Effector memory CD4-positive, alpha-beta T cell (primary cell): ENCODE data around the gene NOG.

Experiments used
- DNase-seq, 3 donors: peaks; one replicate each; pipeline ENCODE4 v3.0.0-alpha.2; 2020
- H3K27ac ChIP-seq: 2 replicates; pipeline ENCODE4 v1.7.0; 2013; ENCODE audit warnings: mild to moderate bottlenecking, low read length, moderate library complexity; ENCODE audit not compliant: insufficient read depth, poor library complexity, severe bottlenecking
- H3K27me3 ChIP-seq: replicated peaks from 2 replicates; pipeline ENCODE4 v1.7.0; 2013; ENCODE audit warnings: mild to moderate bottlenecking, low read length; ENCODE audit not compliant: insufficient read depth, control insufficient read depth, poor library complexity, severe bottlenecking
- H3K36me3 ChIP-seq: 2 replicates; pipeline ENCODE4 v1.7.0; 2013; ENCODE audit warnings: mild to moderate bottlenecking, low read length, moderate library complexity; ENCODE audit not compliant: control insufficient read depth, insufficient read depth
- H3K4me1 ChIP-seq: 2 replicates; pipeline ENCODE4 v1.7.0; 2013; ENCODE audit warnings: low read length, mild to moderate bottlenecking; ENCODE audit not compliant: control insufficient read depth, insufficient read depth, poor library complexity, severe bottlenecking
- H3K4me3 ChIP-seq: 2 replicates; pipeline ENCODE4 v1.7.0; 2013; ENCODE audit warnings: low read length, low read depth, mild to moderate bottlenecking; ENCODE audit not compliant: insufficient read depth, poor library complexity, severe bottlenecking
- H3K9me3 ChIP-seq: 2 replicates; pipeline ENCODE4 v1.7.0; 2013; ENCODE audit warnings: mild to moderate bottlenecking, low read length, moderate library complexity; ENCODE audit not compliant: control insufficient read depth
- total RNA-seq, 3 donors: gene quantifications; one replicate each; lab custom pipeline; 2026; lab: John Stamatoyannopoulos, UW

Gene NOG
- 0.17 to 1.2 (median 0.86) reads per million in 3 donors for total RNA-seq

DNA sequence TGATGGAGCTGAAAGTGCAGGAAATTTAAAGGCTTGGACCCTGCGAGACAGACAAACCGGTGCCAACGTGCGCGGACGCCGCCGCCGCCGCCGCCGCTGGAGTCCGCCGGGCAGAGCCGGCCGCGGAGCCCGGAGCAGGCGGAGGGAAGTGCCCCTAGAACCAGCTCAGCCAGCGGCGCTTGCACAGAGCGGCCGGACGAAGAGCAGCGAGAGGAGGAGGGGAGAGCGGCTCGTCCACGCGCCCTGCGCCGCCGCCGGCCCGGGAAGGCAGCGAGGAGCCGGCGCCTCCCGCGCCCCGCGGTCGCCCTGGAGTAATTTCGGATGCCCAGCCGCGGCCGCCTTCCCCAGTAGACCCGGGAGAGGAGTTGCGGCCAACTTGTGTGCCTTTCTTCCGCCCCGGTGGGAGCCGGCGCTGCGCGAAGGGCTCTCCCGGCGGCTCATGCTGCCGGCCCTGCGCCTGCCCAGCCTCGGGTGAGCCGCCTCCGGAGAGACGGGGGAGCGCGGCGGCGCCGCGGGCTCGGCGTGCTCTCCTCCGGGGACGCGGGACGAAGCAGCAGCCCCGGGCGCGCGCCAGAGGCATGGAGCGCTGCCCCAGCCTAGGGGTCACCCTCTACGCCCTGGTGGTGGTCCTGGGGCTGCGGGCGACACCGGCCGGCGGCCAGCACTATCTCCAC lies at the start of gene NOG:
NOG (plus strand) TSS at position 54 of the 674 bp plus-strand sequence; CDS start at position 579, 525 bp downstream.
- DNase-seq, result no peak
- Histone ChIP-seq H3K36me3 (no peaks in the 10 kb centered on the region), H3K9me3 (no peaks in the 10 kb centered on the region), H3K4me3 (peak within 1 kb of the TSS; percentile 64), H3K27ac (peak within 1 kb of the TSS; percentile 32), H3K4me1 (peaks cover 25% of the 10 kb centered on the region), H3K27me3 (peaks cover 48% of the 10 kb centered on the region)

DNA sequence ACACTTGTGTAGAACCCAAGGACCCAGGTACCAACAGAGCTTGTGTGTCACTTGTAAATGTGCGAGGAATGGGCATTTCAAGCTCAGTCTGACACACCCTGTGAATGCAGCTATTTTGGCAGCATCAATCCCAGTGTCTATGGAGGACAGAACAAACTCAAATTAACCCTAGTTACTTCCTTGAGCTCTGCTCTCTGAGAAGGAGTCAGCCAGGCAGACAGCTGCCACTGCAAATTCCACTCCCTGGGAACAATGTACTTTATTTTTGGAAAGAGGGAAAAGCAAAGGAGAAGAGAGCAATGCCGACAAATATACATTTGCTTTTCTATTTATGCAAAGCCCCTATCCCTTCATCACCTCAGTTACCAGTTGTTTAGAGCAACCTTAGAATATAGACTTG lies 48.4 kb upstream of the NOG start:
- no peaks in the 10 kb centered on the region for H3K9me3 ChIP-seq
- H3K36me3 ChIP-seq, result no peaks in the 10 kb centered on the region
- no peaks in the 10 kb centered on the region for H3K4me1 ChIP-seq
- H3K27me3 ChIP-seq, result no peaks in the 10 kb centered on the region
- H3K4me3 ChIP-seq, result no peak overlapping the region
- no peak overlapping the region for H3K27ac ChIP-seq
- no peak for DNase-seq

DNA sequence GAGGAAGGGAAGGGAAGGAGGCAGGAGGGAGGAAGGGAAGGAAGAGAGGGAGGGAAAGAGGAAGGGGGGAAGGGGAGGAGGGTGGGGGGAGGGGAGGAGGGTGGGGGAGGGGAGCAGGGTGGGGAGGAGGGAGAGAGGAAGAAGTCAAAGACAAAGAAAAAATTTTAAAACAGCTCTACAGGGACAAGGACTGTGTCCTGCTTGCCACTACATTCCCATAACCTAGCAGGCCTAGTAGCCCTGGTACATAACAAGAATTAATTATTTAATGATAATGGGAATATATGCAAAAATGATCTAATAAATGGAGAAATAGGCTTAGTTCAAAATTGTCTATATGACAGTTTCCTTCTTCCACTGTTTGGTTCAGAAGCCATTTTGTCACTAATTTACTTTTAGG lies 47.6 kb upstream of the NOG start:
- H3K36me3 ChIP-seq, result no peaks in the 10 kb centered on the region
- H3K27me3 ChIP-seq, result no peaks in the 10 kb centered on the region
- no peaks in the 10 kb centered on the region for H3K9me3 ChIP-seq
- no peak for DNase-seq
- H3K4me3 ChIP-seq, result no peak overlapping the region
- H3K4me1 ChIP-seq, result no peaks in the 10 kb centered on the region
- no peak overlapping the region for H3K27ac ChIP-seq

DNA sequence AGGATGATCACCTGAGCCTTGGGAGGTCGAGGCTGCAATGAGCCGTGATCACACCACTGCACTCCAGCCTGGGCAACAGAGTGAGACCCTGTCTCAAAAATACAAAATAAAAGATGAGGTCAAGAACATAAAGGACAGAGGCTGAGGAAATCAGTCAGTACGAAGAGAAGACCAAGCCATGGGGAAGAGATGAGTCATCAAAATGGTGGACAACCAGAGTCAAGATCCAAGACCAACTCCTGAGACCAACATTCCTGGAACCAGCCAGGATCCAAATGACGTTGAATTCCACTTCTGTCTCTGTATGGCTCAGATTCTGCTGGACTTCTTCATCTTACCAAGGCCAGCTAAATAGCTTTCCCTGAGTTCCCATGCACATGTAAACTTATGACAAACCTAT lies 44.8 kb upstream of the NOG start:
- Histone ChIP-seq H3K36me3 (no peaks in the 10 kb centered on the region), H3K4me3 (no peak overlapping the region), H3K27me3 (no peaks in the 10 kb centered on the region), H3K4me1 (no peaks in the 10 kb centered on the region), H3K27ac (no peak overlapping the region), H3K9me3 (no peaks in the 10 kb centered on the region)
- no peak for DNase-seq

DNA sequence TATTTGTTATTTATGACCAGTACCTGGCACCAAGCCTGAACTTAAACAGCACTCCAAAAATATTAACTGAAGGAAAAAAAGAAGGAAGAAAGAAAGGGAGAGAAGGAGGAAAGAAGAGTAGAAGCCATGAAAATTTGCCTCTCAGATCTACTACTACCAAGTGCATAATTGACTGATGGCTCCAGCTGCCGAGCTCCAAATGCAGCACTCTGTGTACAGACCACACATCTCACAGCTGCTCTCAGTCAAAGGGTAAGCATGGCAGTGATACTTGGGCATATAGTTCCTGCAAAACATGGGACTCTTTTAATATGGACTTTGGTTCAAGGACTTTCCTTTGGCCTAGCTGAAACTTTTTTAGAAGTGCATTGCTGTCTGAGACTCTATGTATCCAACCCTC lies 44.0 kb upstream of the NOG start:
- no peak for DNase-seq
- no peaks in the 10 kb centered on the region for H3K36me3 ChIP-seq
- H3K9me3 ChIP-seq, result no peaks in the 10 kb centered on the region
- H3K27me3 ChIP-seq, result no peaks in the 10 kb centered on the region
- H3K27ac ChIP-seq, result no peak overlapping the region
- no peak overlapping the region for H3K4me3 ChIP-seq
- H3K4me1 ChIP-seq, result no peaks in the 10 kb centered on the region

DNA sequence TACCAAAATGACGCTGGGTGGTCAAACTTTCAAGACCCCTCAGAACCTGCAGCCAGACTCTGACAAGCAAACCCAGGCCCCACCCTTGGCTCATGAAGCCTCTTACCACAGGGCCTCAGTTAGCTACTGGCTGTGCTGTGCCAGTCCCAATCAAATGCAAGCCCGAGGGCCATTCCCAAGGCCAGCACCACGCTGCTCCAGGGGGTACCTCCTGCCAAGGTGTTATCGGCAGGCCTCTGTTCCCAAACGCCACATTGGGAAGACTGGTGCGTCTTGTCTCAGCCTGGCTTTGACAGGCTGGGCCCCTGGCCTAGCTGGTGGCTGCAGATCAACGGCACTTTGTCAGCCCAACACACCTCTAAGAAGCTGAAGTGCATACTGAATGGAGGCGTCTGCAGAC lies 35.8 kb upstream of the NOG start:
- H3K9me3 ChIP-seq, result no peaks in the 10 kb centered on the region
- H3K27me3 ChIP-seq, result no peaks in the 10 kb centered on the region
- H3K27ac ChIP-seq, result no peak overlapping the region
- no peaks in the 10 kb centered on the region for H3K4me1 ChIP-seq
- no peak overlapping the region for H3K4me3 ChIP-seq
- no peaks in the 10 kb centered on the region for H3K36me3 ChIP-seq
- DNase-seq, result no peak

DNA sequence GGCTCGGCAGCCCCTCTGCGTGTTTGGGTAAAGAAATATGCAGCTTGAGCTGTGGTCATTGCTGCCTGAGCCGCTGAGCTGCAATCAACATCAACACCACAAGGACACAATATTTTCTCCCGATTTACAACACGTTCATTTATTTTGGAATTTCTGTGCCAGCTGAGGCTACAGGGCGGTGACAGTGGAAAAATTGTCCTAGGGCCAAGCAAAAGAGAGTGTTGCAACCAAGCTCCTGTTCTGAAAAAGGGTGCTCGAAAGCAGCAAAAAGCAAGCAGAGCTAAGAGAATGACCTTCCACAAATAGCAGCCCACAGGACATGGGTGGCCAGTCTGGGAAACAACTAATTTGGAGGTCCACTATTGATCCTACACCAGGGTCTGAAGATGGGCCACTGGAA lies 35.4 kb upstream of the NOG start:
- H3K4me3 ChIP-seq, result no peak overlapping the region
- no peaks in the 10 kb centered on the region for H3K36me3 ChIP-seq
- no peaks in the 10 kb centered on the region for H3K9me3 ChIP-seq
- H3K27me3 ChIP-seq, result no peaks in the 10 kb centered on the region
- no peak for DNase-seq
- no peak overlapping the region for H3K27ac ChIP-seq
- H3K4me1 ChIP-seq, result no peaks in the 10 kb centered on the region

DNA sequence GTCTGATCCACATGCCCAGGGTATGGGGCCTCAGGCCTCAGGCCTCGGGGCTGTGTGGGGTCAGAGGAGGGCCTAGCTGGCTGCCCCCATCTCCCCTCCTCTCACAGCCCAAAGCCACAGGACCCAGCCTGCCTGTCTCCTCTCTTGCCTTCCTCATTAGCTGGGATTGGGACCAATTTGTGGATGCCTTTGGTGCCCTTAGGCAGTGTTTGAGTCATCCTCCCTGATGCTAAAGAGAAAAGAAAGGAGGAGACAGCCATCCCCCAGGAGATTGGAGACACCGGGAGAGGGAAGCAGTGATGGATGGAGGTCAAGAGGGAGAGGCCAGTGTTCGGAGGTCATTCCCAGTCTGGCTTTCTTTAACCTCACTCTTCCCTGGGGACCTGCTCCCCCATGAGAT lies 23.3 kb upstream of the NOG start:
- Histone ChIP-seq H3K4me3 (no peak overlapping the region), H3K4me1 (no peaks in the 10 kb centered on the region), H3K27ac (no peak overlapping the region), H3K36me3 (no peaks in the 10 kb centered on the region), H3K9me3 (no peaks in the 10 kb centered on the region), H3K27me3 (no peaks in the 10 kb centered on the region)
- DNase-seq, result no peak

DNA sequence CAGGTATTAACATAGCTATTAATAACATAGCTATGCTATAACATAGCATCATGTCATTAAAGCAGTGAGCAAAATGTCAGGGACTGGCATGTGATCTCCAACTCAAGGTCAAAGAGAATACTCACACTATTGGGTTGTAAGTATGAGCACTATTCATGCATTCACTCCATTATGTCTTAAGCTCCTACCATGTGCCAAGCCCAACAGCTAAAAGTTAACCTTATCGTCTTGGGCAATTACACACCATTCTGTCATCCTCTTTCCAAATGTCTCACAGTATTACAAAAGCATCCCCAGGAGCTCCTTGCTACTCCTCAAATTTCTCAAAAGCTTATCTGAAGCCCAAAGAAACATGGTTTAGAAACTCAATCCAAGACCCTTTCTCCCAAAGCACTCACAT lies 22.0 kb upstream of the NOG start:
- Histone ChIP-seq H3K27ac (no peak overlapping the region), H3K4me1 (no peaks in the 10 kb centered on the region), H3K4me3 (no peak overlapping the region), H3K9me3 (no peaks in the 10 kb centered on the region), H3K27me3 (no peaks in the 10 kb centered on the region), H3K36me3 (no peaks in the 10 kb centered on the region)
- DNase-seq, result no peak

DNA sequence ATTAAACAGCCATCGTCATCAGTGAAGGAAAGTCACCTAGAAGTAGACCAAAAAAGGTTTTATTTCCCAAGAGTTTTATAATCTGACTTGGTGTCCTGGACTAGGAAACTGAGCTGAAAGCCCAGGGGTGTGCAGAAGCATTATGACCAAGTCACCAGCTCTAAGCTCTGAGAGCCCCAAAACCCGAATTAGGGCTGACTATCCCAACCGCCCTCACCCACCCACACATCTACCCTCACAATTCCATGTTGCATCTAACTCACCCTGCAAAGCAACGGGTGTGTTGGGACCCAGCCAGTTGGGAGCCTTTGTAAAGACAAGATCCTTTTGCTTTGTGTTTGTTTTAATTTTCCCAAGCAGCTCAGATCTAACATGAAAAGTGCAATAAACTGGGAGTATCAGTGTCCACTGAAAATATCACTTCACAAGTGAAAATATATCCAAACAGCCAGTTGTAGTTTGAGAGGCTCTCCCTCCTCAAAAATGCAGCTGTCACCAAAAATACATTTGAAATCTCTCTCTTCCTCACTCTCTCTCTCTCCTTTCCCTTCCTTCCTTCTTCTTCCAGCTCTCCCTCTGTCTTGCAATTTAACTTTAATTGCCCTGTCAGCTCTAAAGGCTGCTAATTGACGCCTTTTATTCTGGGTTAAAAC lies 16.2 kb upstream of the NOG start:
- Histone ChIP-seq H3K27ac (no peak overlapping the region), H3K4me3 (no peak overlapping the region), H3K27me3 (no peaks in the 10 kb centered on the region), H3K36me3 (no peaks in the 10 kb centered on the region), H3K4me1 (no peaks in the 10 kb centered on the region), H3K9me3 (no peaks in the 10 kb centered on the region)
- DNase-seq, result no peak
